Transverse colon (tissue), 3 donors: Measurements from ENCODE around the gene NACA2.

ENCODE experiments used
- POLR2A ChIP-seq: fragments of 450-650 bp; IDR thresholded peaks from one replicate; pipeline ENCODE4 v1.6.1; 2016; ENCODE audit warnings: antibody characterized with exemption, mild to moderate bottlenecking, moderate library complexity
- POLR2AphosphoS5 ChIP-seq, 3 donors: sonication (generic); formaldehyde crosslinking; IDR thresholded peaks; one replicate each; pipeline ENCODE4 v1.6.1; 2016; ENCODE audit warnings: antibody characterized with exemption in 3 of 3

DNA sequence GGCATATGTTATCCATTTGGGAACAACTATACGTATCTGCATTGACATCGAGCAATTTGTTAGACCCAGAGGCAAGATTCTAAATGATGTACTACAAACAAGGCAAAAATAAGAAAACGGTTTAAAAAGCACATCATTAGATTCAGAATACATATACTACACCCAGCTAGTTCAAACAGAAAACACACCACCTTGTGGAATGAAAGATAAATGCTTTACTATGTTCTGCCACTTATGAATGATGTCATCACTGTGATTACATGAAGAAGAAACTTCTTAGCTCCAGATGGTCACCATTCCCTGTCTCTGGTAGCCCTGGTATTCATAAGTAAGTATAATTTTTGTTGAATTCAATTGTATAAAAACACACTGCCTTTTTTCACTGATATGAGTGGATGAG, 7.8 kb downstream of the NACA2 start:
- TF ChIP-seq POLR2AphosphoS5 (IDR thresholded peaks at IDR 0.05), result no peak
- TF ChIP-seq POLR2A, result no peak
